ENCODE measurements around the gene STAMBPL1.

GRCh38 chr10:88968391-88968790, 88.3 kb downstream of the STAMBPL1 start:
- TF ChIP-seq, protein P1, sequence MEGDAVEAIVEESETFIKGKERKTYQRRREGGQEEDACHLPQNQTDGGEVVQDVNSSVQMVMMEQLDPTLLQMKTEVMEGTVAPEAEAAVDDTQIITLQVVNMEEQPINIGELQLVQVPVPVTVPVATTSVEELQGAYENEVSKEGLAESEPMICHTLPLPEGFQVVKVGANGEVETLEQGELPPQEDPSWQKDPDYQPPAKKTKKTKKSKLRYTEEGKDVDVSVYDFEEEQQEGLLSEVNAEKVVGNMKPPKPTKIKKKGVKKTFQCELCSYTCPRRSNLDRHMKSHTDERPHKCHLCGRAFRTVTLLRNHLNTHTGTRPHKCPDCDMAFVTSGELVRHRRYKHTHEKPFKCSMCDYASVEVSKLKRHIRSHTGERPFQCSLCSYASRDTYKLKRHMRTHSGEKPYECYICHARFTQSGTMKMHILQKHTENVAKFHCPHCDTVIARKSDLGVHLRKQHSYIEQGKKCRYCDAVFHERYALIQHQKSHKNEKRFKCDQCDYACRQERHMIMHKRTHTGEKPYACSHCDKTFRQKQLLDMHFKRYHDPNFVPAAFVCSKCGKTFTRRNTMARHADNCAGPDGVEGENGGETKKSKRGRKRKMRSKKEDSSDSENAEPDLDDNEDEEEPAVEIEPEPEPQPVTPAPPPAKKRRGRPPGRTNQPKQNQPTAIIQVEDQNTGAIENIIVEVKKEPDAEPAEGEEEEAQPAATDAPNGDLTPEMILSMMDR (IDR thresholded peaks at IDR 0.05; ENCODE audit: insufficient read depth, low read depth, low read length), result no peak
- TF ChIP-seq EZH2 (IDR thresholded peaks at IDR 0.05; ENCODE audit: insufficient read depth, low read length), result no peak

Measured in astrocyte (in vitro differentiated cells and primary cell).